Measurements from ENCODE around the gene IGFBP3.

Gene IGFBP3

DNA sequence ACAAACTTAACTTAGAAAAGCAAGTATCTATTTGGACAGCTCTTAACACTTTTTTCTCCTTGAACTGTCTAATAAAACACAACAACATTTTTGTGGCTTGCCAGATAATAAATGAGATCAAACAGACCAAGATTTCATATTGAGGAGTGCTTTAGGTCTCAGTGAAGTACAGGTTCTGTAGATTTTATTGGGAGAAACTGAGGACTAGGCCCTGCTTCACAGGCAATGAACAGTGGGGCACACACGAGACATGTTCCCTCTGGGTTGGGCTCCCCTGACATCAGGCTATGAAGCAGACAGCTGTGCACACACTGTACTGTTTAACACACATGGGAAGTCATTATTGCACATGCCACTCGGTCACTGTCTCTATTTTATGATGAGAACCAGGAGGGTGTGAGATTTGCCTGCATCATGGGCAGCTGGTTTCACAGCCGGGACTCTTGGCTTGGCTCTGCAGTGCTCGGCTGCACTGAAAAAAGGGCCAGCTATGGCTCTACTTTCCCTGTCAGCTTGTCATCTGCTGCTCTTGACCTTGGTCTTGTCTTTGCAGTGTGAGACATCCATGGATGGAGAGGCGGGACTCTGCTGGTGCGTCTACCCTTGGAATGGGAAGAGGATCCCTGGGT, 28.6 kb downstream of the IGFBP3 start:
- DNase-seq (ENCODE audit: low read depth in 2 of 3, low spot score in 2 of 3) = no peak

DNA sequence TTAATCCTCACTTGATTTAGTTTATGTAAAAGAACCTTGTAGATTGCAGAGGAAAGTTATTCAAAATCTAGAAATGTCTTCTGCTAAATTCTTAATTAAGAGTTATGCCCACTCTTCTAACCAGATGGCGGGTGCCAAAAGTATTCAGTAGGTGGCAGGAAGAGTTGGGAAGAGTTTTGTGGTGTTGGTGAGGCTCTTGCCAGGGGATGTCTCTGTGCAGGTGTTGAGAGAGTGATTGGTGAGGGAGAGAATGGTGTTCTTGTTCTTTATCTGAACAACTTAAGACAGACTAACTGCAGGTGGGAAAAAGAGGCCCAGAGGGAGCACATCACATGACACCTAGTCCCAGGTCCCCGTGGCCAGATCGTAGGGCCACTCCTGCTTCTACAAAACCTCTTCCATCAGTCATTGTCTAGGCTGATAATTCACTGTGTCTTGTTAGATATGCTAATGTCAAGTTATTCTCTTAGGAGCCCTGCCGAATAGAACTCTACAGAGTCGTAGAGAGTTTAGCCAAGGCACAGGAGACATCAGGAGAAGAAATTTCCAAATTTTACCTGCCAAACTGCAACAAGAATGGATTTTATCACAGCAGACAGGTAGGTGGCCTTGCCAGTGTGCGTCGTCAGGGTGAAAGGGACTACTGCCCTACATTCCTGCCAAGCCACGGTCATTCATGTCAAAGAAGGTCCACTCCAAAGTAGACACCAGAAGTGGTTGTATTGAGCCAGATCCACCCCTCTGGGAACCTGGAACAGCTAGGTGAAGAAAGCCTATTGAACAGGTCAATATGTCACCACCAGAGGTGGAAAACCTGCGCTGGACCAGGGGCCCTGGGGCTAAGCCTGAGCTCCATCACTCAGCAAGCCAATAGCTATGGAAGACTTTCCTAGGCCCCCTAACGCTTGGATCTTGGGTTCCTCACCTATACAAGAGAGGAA, 29.3 kb downstream of the IGFBP3 start:
- no peak for DNase-seq (ENCODE audit: low read depth in 2 of 3, low spot score in 2 of 3)

GRCh38 chr7:45890902-45891461, 30.1 kb downstream of the IGFBP3 start:
- DNase-seq (ENCODE audit: low read depth in 2 of 3, low spot score in 2 of 3) = no peak

- DNase-seq (ENCODE audit: low read depth in 2 of 3, low spot score in 2 of 3) = no peak
Measured at GRCh38 chr7:45890125-45890901, 30.8 kb downstream of the IGFBP3 start.

DNA sequence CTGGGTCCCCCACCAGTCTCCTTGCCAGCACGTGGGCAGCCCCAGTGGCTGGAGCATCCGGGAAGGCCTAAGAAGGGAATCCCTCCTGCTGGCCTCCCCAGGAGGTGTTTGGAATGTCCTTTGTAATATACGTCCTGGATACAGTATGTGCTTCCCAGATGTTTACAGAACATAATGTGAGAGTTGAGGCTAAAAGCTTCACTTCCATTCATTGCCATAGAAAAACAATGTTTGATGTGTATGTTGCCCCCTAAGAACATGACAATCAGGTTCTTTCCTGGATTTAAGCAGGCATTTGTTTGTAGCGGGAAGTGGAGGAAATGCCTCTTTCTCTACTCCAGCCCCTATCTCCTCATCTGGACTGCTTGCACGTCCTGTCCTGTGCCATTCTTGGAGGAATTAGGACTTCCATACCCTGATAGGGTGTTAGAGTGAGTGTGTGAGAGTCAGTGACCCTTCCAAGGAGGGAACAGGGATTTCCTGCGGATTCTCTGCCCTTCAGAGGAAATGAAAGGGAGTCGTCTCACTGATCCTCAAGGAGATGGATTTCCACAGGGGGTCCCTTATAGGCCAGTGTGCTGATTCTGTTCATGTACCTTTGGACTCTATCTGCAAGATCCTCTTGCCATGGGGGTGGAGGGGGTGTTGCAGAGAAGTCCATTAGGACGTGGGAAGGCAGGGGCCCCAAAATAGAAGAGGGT, 31.6 kb downstream of the IGFBP3 start:
- DNase-seq (ENCODE audit: low read depth in 2 of 3, low spot score in 2 of 3) = no peak

DNA sequence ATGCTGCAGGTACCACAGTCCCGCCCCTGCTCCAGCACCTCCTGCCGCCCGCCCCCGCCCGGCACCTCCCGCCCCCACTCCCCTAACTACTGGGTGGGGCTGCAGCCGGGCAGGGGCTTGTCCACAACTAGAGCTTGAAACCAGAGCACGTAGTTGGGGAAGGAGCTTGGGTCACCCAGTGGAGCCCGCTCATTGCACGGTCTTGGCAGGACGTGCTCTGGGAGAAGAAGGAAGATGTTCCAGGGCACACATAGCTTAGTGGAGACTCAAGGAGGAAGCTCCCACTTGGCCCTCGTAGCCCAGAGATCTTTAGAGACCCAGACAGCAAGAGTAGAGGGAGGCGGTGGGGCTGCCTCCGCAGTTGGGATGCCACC, 32.1 kb downstream of the IGFBP3 start:
- no peak for DNase-seq (ENCODE audit: low read depth in 2 of 3, low spot score in 2 of 3)

DNA sequence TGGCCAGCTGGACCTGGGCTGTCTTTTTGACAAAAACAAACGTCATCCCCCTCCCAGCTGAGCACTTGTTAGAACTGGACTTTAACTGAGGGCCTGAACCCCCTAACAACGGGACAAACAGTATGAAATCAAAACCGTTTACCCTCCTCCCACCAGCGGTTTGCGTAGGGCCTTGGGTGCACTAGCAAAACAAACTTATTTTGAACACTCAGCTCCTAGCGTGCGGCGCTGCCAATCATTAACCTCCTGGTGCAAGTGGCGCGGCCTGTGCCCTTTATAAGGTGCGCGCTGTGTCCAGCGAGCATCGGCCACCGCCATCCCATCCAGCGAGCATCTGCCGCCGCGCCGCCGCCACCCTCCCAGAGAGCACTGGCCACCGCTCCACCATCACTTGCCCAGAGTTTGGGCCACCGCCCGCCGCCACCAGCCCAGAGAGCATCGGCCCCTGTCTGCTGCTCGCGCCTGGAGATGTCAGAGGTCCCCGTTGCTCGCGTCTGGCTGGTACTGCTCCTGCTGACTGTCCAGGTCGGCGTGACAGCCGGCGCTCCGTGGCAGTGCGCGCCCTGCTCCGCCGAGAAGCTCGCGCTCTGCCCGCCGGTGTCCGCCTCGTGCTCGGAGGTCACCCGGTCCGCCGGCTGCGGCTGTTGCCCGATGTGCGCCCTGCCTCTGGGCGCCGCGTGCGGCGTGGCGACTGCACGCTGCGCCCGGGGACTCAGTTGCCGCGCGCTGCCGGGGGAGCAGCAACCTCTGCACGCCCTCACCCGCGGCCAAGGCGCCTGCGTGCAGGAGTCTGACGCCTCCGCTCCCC, 32.7 kb downstream of the IGFBP3 start, which contains the start of gene IGFBP1:
Gene IGFBP1, plus strand, starts transcription at position 304 of the 808 bp plus-strand sequence. Its CDS starts 165 bp downstream, at position 469.
- DNase-seq (ENCODE audit: low read depth in 2 of 3, low spot score in 2 of 3) = no peak

- no peak for DNase-seq (ENCODE audit: low read depth in 2 of 3, low spot score in 2 of 3)
Measured at GRCh38 chr7:45886931-45887667, 34.0 kb downstream of the IGFBP3 start.

GRCh38 chr7:45885264-45885882, 35.7 kb downstream of the IGFBP3 start:
- no peak for DNase-seq (ENCODE audit: low read depth in 2 of 3, low spot score in 2 of 3)

GRCh38 chr7:45884136-45884535, 36.9 kb downstream of the IGFBP3 start:
- no peak for DNase-seq (ENCODE audit: low read depth in 2 of 3, low spot score in 2 of 3)

- no peak for DNase-seq (ENCODE audit: low read depth in 2 of 3, low spot score in 2 of 3)
Measured at GRCh38 chr7:45882465-45882810, 38.6 kb downstream of the IGFBP3 start.

DNA sequence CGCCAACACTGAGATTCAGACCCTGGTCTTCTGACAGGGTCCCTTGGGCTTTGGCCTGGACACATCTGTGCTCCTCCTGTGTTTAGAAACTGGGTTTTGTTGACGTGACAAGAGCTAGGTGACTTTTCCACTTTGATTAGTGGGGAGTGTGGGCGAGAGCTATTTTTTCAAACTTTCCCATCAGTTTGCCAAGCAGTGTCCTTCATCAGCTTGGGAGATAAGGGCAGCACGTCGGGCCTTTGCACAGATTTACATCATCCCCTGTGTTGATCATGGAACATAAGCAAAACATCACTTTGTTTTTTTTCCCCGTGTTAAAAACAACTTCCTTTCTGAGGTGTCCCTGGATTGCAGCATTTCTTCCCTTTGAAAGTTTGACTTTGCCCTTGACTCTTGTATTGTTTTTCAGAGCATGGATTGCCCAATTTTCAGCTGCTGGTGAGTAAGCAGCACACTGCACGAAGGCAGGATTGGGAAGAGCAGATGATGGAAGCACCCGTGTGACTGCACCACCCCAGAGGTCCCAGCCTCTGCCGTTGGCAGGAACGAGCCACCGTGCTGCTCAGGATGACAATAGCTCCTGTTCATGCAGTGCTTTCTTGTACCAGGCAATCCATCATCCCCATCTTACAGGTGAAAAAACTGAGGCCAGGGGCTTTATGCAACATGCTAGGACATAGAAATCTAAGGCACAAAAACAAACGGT, 39.2 kb downstream of the IGFBP3 start:
- no peak for DNase-seq (ENCODE audit: low read depth in 2 of 3, low spot score in 2 of 3)

GRCh38 chr7:45881280-45881758, 39.8 kb downstream of the IGFBP3 start:
- no peak for DNase-seq (ENCODE audit: low read depth in 2 of 3, low spot score in 2 of 3)

GRCh38 chr7:45880433-45880860, 40.6 kb downstream of the IGFBP3 start:
- DNase-seq (ENCODE audit: low read depth in 2 of 3, low spot score in 2 of 3) = no peak

DNA sequence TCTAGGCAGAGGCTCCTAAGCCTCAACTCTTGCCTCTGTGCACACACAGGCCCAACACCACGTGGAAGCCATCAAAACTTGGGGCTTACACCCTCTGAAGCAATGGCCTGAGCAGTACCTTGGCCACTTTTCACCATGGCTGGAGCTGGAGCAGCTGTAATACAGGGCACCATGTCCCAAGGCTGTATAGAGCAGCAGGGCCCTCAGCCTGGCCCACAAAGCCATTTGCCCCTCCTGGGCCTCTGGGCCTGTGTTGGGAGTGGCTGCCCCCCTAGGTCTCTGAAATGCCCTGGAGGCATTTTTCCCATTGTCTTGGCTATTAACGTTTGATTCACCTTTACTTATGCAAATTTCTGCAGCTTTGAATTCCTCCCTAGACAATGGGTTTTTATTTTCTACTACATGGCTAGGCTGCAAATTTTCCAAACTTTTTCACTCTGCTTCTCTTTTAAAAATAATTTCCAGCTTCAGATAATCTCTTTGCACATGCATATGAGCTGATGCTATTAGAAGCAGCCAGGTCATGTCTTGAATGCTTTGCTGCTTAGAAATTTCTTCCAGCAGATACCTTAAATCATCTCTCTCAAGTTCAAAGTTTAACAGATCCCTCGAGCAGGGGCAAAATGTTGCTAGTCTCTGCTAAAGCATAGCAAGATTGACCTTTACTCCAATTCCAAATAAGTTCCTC, 42.5 kb downstream of the IGFBP3 start:
- DNase-seq (ENCODE audit: low read depth in 2 of 3, low spot score in 2 of 3) = no peak

GRCh38 chr7:45876519-45876918, 44.6 kb downstream of the IGFBP3 start:
- DNase-seq (ENCODE audit: low read depth in 2 of 3, low spot score in 2 of 3) = no peak

- no peak for DNase-seq (ENCODE audit: low read depth in 2 of 3, low spot score in 2 of 3)
Measured at GRCh38 chr7:45874408-45875131, 46.5 kb downstream of the IGFBP3 start.
